Measurements from ENCODE around the gene PPP1R9B. TPM values are rescaled to one million over a fixed set of nuclear protein-coding genes. Genes with fewer than 3 reads are reported as not detected.

PPP1R9B gene
- total and polyA plus RNA-seq, 2 experiments from 2014 or later: 5.1 to 26.2 TPM

DNA sequence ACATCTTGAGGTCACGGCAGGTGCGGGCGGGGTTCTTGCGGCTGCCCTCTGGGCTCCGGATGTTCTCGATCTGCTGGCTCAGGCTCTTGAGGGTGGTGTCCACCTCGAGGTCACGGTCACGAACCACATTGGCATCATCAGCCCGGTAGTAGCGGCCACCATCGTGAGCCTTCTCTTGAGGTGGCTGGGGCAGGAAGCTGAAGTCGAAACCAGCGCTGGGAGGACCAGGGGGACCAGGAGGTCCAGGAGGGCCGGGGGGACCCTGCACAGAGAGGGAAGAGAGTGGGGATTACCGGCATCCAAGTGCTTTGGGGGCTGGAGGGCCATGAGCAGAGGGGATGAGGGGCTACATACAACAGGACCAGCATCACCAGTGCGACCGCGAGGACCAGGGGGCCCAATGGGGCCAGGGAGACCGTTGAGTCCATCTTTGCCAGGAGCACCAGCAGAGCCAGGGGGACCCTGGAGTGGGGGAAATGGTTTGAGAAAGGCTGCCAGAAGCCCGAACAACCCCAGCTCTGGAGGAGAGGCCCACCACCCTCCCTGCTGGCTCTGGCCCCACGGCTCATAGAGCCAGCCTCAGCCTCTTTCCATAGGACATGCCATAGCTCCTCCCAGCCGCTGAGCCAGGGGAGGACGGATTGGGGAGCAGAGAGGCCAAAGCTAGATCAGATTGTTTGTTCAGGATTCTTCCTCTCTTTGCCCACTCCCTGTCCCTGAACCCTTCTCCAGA is 36.4 kb upstream of the PPP1R9B start:
- H4K20me1 ChIP-seq (ENCODE audit: insufficient read depth, poor library complexity, severe bottlenecking): peaks cover 50% of the 10 kb centered on the region

DNA sequence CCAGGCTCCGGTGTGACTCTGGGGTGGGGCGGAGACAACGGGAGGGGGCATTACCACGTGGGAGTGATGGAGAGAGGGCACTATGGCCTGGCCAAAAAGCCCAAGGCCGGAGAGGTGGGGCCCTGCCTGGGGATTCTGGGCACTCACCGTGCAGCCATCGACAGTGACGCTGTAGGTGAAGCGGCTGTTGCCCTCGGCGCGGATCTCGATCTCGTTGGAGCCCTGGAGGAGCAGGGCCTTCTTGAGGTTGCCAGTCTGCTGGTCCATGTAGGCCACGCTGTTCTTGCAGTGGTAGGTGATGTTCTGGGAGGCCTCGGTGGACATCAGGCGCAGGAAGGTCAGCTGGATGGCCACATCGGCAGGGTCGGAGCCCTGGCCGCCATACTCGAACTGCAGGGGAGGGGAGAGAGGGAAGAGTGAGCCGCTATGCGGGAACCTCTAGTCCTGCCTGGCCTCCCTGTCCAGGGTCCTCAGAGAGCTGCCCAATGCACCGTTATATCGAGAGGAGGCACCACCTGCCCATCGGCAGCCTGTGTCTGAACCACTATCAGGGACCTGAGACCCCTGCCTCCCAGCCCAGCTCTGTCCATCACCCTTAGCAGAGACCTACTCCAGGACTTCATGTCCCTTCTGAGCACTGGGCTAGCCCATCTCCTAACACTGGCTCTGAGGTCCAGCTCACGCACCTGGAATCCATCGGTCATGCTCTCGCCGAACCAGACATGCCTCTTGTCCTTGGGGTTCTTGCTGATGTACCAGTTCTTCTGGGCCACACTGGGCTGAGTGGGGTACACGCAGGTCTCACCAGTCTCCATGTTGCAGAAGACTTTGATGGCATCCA is 35.4 kb upstream of the PPP1R9B start:
- H3K9me3 ChIP-seq (ENCODE audit: low read depth): no peaks in the 10 kb centered on the region
- no peaks in the 10 kb centered on the region for H3K9me2 ChIP-seq (replicated peaks; ENCODE audit: insufficient read depth)
- no peak overlapping the region for H3K4me3 ChIP-seq
- no peaks in the 10 kb centered on the region for H3K79me2 ChIP-seq
- no peaks in the 10 kb centered on the region for H3K4me1 ChIP-seq (ENCODE audit: insufficient read depth)
- TF ChIP-seq, protein P1, sequence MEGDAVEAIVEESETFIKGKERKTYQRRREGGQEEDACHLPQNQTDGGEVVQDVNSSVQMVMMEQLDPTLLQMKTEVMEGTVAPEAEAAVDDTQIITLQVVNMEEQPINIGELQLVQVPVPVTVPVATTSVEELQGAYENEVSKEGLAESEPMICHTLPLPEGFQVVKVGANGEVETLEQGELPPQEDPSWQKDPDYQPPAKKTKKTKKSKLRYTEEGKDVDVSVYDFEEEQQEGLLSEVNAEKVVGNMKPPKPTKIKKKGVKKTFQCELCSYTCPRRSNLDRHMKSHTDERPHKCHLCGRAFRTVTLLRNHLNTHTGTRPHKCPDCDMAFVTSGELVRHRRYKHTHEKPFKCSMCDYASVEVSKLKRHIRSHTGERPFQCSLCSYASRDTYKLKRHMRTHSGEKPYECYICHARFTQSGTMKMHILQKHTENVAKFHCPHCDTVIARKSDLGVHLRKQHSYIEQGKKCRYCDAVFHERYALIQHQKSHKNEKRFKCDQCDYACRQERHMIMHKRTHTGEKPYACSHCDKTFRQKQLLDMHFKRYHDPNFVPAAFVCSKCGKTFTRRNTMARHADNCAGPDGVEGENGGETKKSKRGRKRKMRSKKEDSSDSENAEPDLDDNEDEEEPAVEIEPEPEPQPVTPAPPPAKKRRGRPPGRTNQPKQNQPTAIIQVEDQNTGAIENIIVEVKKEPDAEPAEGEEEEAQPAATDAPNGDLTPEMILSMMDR (IDR thresholded peaks at IDR 0.05; ENCODE audit: poor library complexity): no peak
- WGBS (ENCODE audit: low lambda C conversion rate, missing lambda C conversion rate): 91% methylated on average over 28 of the region's 31 CpGs
- H2AFZ ChIP-seq: no peak overlapping the region
- no peak for DNase-seq (ENCODE audit: low spot score)
- H3K36me3 ChIP-seq (replicated peaks; ENCODE audit: insufficient read depth, low read depth): no peaks in the 10 kb centered on the region
- no peaks in the 10 kb centered on the region for H3K27me3 ChIP-seq
- peak overlapping the region; percentile 12 for H3K27ac ChIP-seq
- H4K20me1 ChIP-seq (ENCODE audit: insufficient read depth, poor library complexity, severe bottlenecking): peaks cover 40% of the 10 kb centered on the region
- no peak overlapping the region for H3K4me2 ChIP-seq

More for the DNA sequence above, 36.4 kb upstream of the PPP1R9B start:
- H3K9me3 ChIP-seq (ENCODE audit: low read depth): no peaks in the 10 kb centered on the region
- H2AFZ ChIP-seq: no peak overlapping the region
- H3K36me3 ChIP-seq (replicated peaks; ENCODE audit: insufficient read depth, low read depth): no peaks in the 10 kb centered on the region
- H3K79me2 ChIP-seq: no peaks in the 10 kb centered on the region
- no peaks in the 10 kb centered on the region for H3K9me2 ChIP-seq (replicated peaks; ENCODE audit: insufficient read depth)
- 94% methylated on average over 21 of the region's 24 CpGs for WGBS (ENCODE audit: low lambda C conversion rate, missing lambda C conversion rate)
- H3K4me1 ChIP-seq (ENCODE audit: insufficient read depth): no peaks in the 10 kb centered on the region
- no peak overlapping the region for H3K4me2 ChIP-seq
- no peak overlapping the region for H3K4me3 ChIP-seq
- peak overlapping the region; percentile 67 for H3K27ac ChIP-seq
- H3K27me3 ChIP-seq: no peaks in the 10 kb centered on the region
- DNase-seq (ENCODE audit: low spot score): no peak
- TF ChIP-seq EZH2phosphoT487 (IDR thresholded peaks at IDR 0.05; ENCODE audit: low read depth, severe bottlenecking, unreplicated experiment) (no peak), EZH2 (IDR thresholded peaks at IDR 0.05; ENCODE audit: borderline replicate concordance) (no peak)
- TF ChIP-seq, protein P1 (IDR thresholded peaks at IDR 0.05; ENCODE audit: poor library complexity): no peak

DNA sequence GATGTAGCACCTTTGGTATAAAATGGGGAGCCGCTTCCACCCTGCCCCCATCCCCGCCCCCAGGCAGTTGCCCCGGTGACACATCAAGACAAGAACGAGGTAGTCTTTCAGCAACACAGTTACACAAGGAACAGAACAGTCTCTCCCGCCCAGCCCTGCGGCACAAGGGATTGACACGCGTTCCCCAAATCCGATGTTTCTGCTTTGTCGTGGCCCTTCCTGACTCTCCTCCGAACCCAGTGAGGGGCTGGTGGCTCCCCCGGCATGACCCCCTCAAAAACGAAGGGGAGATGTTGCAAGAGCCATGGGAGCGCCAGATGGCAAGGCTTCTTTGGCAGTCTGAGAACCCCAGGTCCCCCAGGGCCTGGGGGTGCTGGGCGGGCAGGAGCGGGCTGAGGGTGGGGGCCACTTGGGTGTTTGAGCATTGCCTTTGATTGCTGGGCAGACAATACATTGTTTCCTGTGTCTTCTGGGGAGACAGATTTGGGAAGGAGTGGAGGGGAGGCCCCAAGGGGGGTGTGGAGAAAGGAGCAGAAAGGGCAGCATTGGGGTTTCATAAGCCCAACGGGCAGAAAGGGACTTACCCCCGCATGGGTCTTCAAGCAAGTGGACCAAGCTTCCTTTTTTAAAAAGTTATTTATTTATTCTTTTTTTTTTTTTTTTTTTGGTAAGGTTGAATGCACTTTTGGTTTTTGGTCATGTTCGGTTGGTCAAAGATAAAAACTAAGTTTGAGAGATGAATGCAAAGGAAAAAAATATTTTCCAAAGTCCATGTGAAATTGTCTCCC is 34.3 kb upstream of the PPP1R9B start:
- Histone ChIP-seq H3K4me2 (no peak overlapping the region), H2AFZ (no peak overlapping the region), H3K79me2 (no peaks in the 10 kb centered on the region), H4K20me1 (ENCODE audit: insufficient read depth, poor library complexity, severe bottlenecking) (peaks cover 32% of the 10 kb centered on the region), H3K4me3 (no peak overlapping the region), H3K9me3 (ENCODE audit: low read depth) (no peaks in the 10 kb centered on the region), H3K9me2 (replicated peaks; ENCODE audit: insufficient read depth) (no peaks in the 10 kb centered on the region), H3K36me3 (replicated peaks; ENCODE audit: insufficient read depth, low read depth) (no peaks in the 10 kb centered on the region), H3K4me1 (ENCODE audit: insufficient read depth) (no peaks in the 10 kb centered on the region), H3K27me3 (no peaks in the 10 kb centered on the region), H3K27ac (peak overlapping the region; percentile 63)
- WGBS (ENCODE audit: low lambda C conversion rate, missing lambda C conversion rate): 73% methylated on average over 19 of the region's 19 CpGs
- DNase-seq (ENCODE audit: low spot score): no peak
- TF ChIP-seq EZH2phosphoT487 (IDR thresholded peaks at IDR 0.05; ENCODE audit: low read depth, severe bottlenecking, unreplicated experiment): no peak
- TF ChIP-seq, protein P1 (IDR thresholded peaks at IDR 0.05; ENCODE audit: poor library complexity): no peak
- no peak for TF ChIP-seq EZH2 (IDR thresholded peaks at IDR 0.05; ENCODE audit: borderline replicate concordance)

Data from hepatocyte (in vitro differentiated cells).